ENCODE data around the gene PTGFRN.

DNA sequence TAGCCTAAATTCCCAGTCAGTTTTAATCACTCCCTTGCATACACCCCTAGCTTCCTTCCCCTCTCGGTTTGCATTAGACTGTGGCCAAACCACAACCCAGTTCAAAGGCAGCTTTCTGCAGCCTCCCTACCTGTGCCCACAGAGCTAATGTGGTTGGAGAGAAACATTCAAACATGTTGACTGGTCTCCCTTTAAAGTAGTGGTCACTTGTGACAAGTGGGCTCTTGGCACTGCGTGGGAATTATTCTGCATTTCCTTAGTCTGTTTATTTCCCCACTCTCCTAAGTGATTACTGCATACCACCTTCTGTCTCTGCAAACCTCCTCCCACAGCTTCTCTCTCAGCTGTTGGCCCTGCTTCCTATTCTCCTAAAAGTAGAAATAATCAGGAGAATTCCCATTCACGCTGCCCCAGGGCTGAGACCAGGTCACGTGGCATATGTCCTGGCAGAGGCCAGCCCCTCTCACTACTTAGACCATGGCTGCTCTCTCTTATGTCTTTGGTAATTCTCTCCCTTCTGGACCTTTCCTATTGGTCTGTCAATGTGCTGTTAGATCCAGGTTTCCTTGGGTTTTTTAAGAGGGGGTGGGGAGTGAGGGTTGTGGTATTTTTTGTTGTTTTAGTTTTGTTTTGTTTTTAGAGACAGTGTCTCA is 53.4 kb downstream of the PTGFRN start:
- TF ChIP-seq EEA1 (CRISPR knock-in tag; IDR thresholded peaks at IDR 0.05; ENCODE audit: borderline replicate concordance) (no peak), YY1 (IDR thresholded peaks at IDR 0.05; ENCODE audit: insufficient read depth, insufficient replicate concordance, low read depth, low read length) (no peak), PHF21A (CRISPR knock-in tag; IDR thresholded peaks at IDR 0.05) (no peak), TP53 (CRISPR knock-in tag; conservative IDR thresholded peaks at IDR 0.05) (no peak)

All from HepG2 (cell line).